ENCODE results near the gene HMX3. TPM values are rescaled to one million over a fixed set of nuclear protein-coding genes. Genes with fewer than 3 reads are reported as not detected.

The HMX3 gene
- total RNA-seq, 1 donor from 2014 or later = 0.77 TPM

GRCh38 chr10:123180101-123181090 is 44.6 kb downstream of the HMX3 start:
- Mint-ChIP-seq H3K4me1 (ENCODE audit: unreplicated experiment) (no peaks in the 10 kb centered on the region), H3K27ac (no peak overlapping the region), H3K9me3 (peaks cover 13% of the 10 kb centered on the region), H3K27me3 (no peaks in the 10 kb centered on the region), H3K36me3 (peaks cover 25% of the 10 kb centered on the region), H3K4me3 (no peak overlapping the region)
- no peak for TF ChIP-seq CTCF (conservative IDR thresholded peaks at IDR 0.05)
- DNase-seq (ENCODE audit: extremely low spot score, unreplicated experiment) = no peak

GRCh38 chr10:123183724-123184123 is 48.0 kb downstream of the HMX3 start:
- H3K27ac Mint-ChIP-seq = no peak overlapping the region
- H3K27me3 Mint-ChIP-seq = no peaks in the 10 kb centered on the region
- H3K4me3 Mint-ChIP-seq = no peak overlapping the region
- no peaks in the 10 kb centered on the region for H3K4me1 Mint-ChIP-seq (ENCODE audit: unreplicated experiment)
- H3K9me3 Mint-ChIP-seq = peaks cover 26% of the 10 kb centered on the region
- DNase-seq (ENCODE audit: extremely low spot score, unreplicated experiment) = no peak
- H3K36me3 Mint-ChIP-seq = peaks cover 15% of the 10 kb centered on the region
- TF ChIP-seq CTCF (conservative IDR thresholded peaks at IDR 0.05) = no peak

GRCh38 chr10:123187781-123188180 is 52.0 kb downstream of the HMX3 start:
- no peak overlapping the region for H3K4me3 Mint-ChIP-seq
- peaks cover 26% of the 10 kb centered on the region for H3K9me3 Mint-ChIP-seq
- no peak overlapping the region for H3K27ac Mint-ChIP-seq
- H3K27me3 Mint-ChIP-seq = no peaks in the 10 kb centered on the region
- peaks cover 20% of the 10 kb centered on the region for H3K36me3 Mint-ChIP-seq
- TF ChIP-seq CTCF (conservative IDR thresholded peaks at IDR 0.05) = no peak
- DNase-seq (ENCODE audit: extremely low spot score, unreplicated experiment) = no peak
- H3K4me1 Mint-ChIP-seq (ENCODE audit: unreplicated experiment) = no peaks in the 10 kb centered on the region

Other genes starting within 250 kb of the HMX3 start
- gene FAM24A, start 225.4 kb upstream of the HMX3 start, total RNA-seq (ENCODE audit: low replicate concordance) = not detected in 2 replicates
- 8.1 and 13.0 TPM in 2 replicates for gene C10orf88, start 181.7 kb upstream of the HMX3 start, total RNA-seq (ENCODE audit: low replicate concordance)
- gene PSTK, start 155.6 kb upstream of the HMX3 start, total RNA-seq (ENCODE audit: low replicate concordance) = 4.6 and 5.0 TPM in 2 replicates
- 12.0 and 12.6 TPM in 2 replicates for gene IKZF5, start 127.2 kb upstream of the HMX3 start, total RNA-seq (ENCODE audit: low replicate concordance)
- gene ACADSB, start 127.0 kb upstream of the HMX3 start, total RNA-seq (ENCODE audit: low replicate concordance) = 27.3 and 31.1 TPM in 2 replicates
- 0.19 TPM in 1 of 2 replicates, not detected in the other for gene HMX2, start 12.2 kb downstream of the HMX3 start, total RNA-seq (ENCODE audit: low replicate concordance)
- gene BUB3, start 18.4 kb downstream of the HMX3 start, total RNA-seq (ENCODE audit: low replicate concordance) = 74.2 and 124 TPM in 2 replicates